Ovary (tissue), 9 donors: Measurements from ENCODE around the gene TMEM198. TPM values are rescaled to one million over a fixed set of nuclear protein-coding genes. Genes with fewer than 3 reads are reported as not detected.

Source experiments
- DNase-seq, 5 donors: peaks; one replicate each; pipeline ENCODE4 v3.0.0-alpha.2; 2019 to 2020
- H3K27ac ChIP-seq, 2 donors: fragments of 200-600 bp; one replicate each; pipeline versions ENCODE4 v1.5.1 to v1.8.0; 2019 to 2022
- H3K27me3 ChIP-seq: fragments of 200-600 bp; one replicate; pipeline ENCODE4 v1.8.0; 2022
- H3K36me3 ChIP-seq: fragments of 200-600 bp; sonication (generic); one replicate; pipeline ENCODE4 v1.5.1; 2019
- H3K4me1 ChIP-seq: one replicate; pipeline ENCODE4 v1.8.1; 2013; ENCODE audit warnings: mild to moderate bottlenecking, moderate library complexity; ENCODE audit not compliant: insufficient read depth
- H3K4me3 ChIP-seq: fragments of 200-600 bp; sonication (generic); one replicate; pipeline ENCODE4 v1.5.1; 2017
- H3K9me3 ChIP-seq, 2 donors: fragments of 200-600 bp in 1 of 2; sonication (generic) in 1 of 2; one replicate each; pipeline versions ENCODE4 v1.5.1 to v1.8.1; 2013 to 2019; ENCODE audit warnings: mild to moderate bottlenecking in 1 of 2, moderate library complexity in 1 of 2
- CTCF ChIP-seq, 3 donors: fragments of 450-650 bp in 2 of 3; fragments of 200-600 bp in 1 of 3; IDR thresholded peaks; one replicate each; pipeline versions ENCODE4 v1.5.1 to v1.8.0; 2016 to 2022; ENCODE audit warnings: antibody characterized with exemption in 3 of 3, mild to moderate bottlenecking in 1 of 3
- EP300 ChIP-seq: sonication (generic); formaldehyde crosslinking; IDR thresholded peaks from one replicate; pipeline ENCODE4 v1.6.1; 2017; ENCODE audit warnings: antibody characterized with exemption
- POLR2A ChIP-seq: fragments of 450-650 bp; IDR thresholded peaks from one replicate; pipeline ENCODE4 v1.6.1; 2017; ENCODE audit warnings: antibody characterized with exemption, mild to moderate bottlenecking, moderate library complexity
- WGBS, 3 donors: extraction: QIAGEN DNeasy Blood & Tissue Kit in 1 of 3; methylation state at CpG; one replicate each; pipeline versions ENCODE4 v1.1.5 to v1.1.7; 2013 to 2017; 5-methylcytosine and 5-hydroxymethylcytosine counted together
- intact Hi-C, 4 donors: fragments of 100-400 bp; cut with DNase I; formaldehyde crosslinking; loops; one replicate each; pipeline versions ENCODE4 v1.11.0 to v1.15.1; 2022 to 2023
- polyA plus RNA-seq, 2 donors: library from polyadenylated mRNA; stranded (reverse); fragments of 200-250 nt in 1 of 2; fragments of 350-450 nt in 1 of 2; fragmentation: Illumina TruSeq in 1 of 2; extraction: RNeasy Lipid Tissue Mini Kit (QIAGEN cat#74804) in 1 of 2; gene quantifications; one replicate each; pipeline ENCODE4 v1.2.3, GENCODE V29; 2013 to 2014
- total RNA-seq, 7 donors: library from RNA; depleted of rRNA in 2 of 7; stranded (reverse); fragments of >200 nt in 2 of 7; fragmentation: NEBNext Ultra II Directional in 3 of 7; extraction: Animal tissue kit (Norgen Biotek cat#: 25700) in 3 of 7; gene quantifications; one replicate each; pipeline versions ENCODE4 v1.1.0 to v1.2.4, GENCODE V29; 2016 to 2023
- donor health status: DM: no; HTN: no; CAD: no; lungs with moderate emphysema.
- donor health status: DM: no; HTN: no; CAD: no.
- donor health status: Bipolar disorder and iron deficiency.
- donor health status: DM: yes; HTN: yes; CAD: no.
- donor health status: DM: no; HTN: no; CAD: no.
- donor health status: DM: yes; HTN: yes; CAD: no.

TMEM198 gene
- total and polyA plus RNA-seq, 9 donors: 0.62 to 22.7 (median 10.4) TPM

DNA sequence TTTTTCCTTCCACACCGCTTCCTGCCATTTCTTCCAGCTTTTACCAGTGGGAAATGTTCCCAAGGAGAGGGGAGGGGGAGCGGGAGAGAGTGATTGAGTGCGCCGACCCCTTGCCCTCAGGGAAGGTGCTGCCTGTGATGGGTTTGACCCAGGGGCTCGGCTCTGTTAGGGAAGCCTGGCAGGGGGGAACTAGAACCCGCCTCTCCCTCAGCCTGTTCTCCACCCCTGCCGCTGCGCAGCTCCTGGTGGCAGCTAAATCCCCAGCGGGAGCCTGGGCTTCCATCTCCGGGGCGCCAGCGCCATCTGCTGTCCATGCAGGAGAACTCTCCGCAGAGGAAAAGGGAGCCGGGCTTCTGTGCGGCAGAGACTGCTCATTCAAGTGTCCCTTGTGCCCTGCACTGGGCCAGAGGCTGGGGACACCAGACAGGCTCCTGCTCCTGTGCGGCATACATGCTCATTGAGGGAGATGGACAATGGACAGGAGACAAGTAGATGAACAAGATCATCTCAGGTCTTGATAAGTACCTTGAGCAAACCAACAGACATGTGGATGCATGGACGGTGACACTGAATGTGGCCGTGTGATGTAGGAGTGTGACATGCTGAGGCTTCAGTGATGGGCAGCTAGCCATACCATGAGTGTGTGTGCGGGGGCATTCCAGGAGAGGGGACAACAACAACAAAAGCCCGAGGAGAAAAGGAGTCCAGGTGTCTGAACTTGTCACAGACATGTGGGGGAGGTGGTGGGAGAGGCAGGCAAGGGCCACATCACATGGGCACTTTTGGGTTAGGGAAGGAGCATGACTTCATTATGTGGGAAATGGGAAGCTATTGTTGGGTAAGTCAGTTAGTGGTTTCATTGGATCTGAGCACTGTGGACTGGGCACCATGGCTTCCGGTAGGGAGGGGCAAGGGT lies 13.5 kb upstream of the TMEM198 start:
- intact Hi-C loops: loop anchor here in 3 of 4 donors (1.0 to 10.0 kb wide), 5 partner anchors 54 to 366 kb away; partner anchors contain the start of gene NHEJ1 (in 1 of the 3)
- Histone ChIP-seq H3K4me3 (peak overlapping the region; percentile 22), H3K4me1 (no peaks in the 10 kb centered on the region), H3K9me3 (no peaks in the 10 kb centered on the region), H3K27me3 (no peaks in the 10 kb centered on the region), H3K36me3 (no peaks in the 10 kb centered on the region), H3K27ac (no peak overlapping the region)
- 7 to 13% (median 10%) methylated on average over 15 to 21 of the region's 21 CpGs for WGBS, 3 donors
- TF ChIP-seq CTCF (IDR thresholded peaks at IDR 0.05) (peak; percentile 89 to 99 (median 99)), EP300 (no peak)
- DNase-seq: peak; percentile 85 to 92 (median 89)

- Histone ChIP-seq H3K4me3 (no peak overlapping the region), H3K36me3 (no peaks in the 10 kb centered on the region), H3K27me3 (no peaks in the 10 kb centered on the region), H3K9me3 (no peaks in the 10 kb centered on the region), H3K27ac (no peak overlapping the region), H3K4me1 (no peaks in the 10 kb centered on the region)
- no peak for TF ChIP-seq CTCF (IDR thresholded peaks at IDR 0.05)
- TF ChIP-seq EP300: no peak
- TF ChIP-seq POLR2A: no peak
- DNase-seq: peak in 1 of 5 donors; percentile 20
- intact Hi-C loops: loop anchor here in 3 of 4 donors (2.0 to 10.0 kb wide), 4 partner anchors 55 to 367 kb away; partner anchors contain the start of gene NHEJ1 (in 1 of the 3)
- WGBS, 3 donors: 72 to 78% (median 72%) methylated on average over 16 to 20 of the region's 20 CpGs
Observed at GRCh38 chr2:219531639-219532377, 12.0 kb upstream of the TMEM198 start.

DNA sequence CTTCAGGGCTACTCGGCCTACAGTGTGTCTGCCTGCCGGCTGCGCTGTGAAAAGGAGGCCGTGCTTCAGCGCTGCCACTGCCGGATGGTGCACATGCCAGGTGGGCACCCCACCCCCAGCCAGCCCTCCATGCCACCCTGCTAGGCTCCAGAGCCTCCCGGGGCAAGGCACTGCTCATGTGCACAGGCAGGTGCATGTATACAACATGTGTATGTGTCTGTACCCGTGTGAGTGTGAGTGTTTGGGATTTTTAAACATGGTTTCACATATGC lies 11.5 kb upstream of the TMEM198 start:
- no peaks in the 10 kb centered on the region for H3K27me3 ChIP-seq
- H3K4me1 ChIP-seq: no peaks in the 10 kb centered on the region
- no peak overlapping the region for H3K4me3 ChIP-seq
- no peaks in the 10 kb centered on the region for H3K36me3 ChIP-seq
- intact Hi-C loops: loop anchor here in 2 of 4 donors (5.0 to 10.0 kb wide), 3 partner anchors 58 to 368 kb away; partner anchors contain the start of gene NHEJ1 (in 1 of the 2)
- no peak overlapping the region for H3K27ac ChIP-seq
- TF ChIP-seq CTCF (IDR thresholded peaks at IDR 0.05): no peak
- TF ChIP-seq EP300: no peak
- TF ChIP-seq POLR2A: no peak
- no peak for DNase-seq
- H3K9me3 ChIP-seq: no peaks in the 10 kb centered on the region
- 70 to 85% (median 77%) methylated on average over 7 to 8 of the region's 8 CpGs for WGBS, 3 donors

DNA sequence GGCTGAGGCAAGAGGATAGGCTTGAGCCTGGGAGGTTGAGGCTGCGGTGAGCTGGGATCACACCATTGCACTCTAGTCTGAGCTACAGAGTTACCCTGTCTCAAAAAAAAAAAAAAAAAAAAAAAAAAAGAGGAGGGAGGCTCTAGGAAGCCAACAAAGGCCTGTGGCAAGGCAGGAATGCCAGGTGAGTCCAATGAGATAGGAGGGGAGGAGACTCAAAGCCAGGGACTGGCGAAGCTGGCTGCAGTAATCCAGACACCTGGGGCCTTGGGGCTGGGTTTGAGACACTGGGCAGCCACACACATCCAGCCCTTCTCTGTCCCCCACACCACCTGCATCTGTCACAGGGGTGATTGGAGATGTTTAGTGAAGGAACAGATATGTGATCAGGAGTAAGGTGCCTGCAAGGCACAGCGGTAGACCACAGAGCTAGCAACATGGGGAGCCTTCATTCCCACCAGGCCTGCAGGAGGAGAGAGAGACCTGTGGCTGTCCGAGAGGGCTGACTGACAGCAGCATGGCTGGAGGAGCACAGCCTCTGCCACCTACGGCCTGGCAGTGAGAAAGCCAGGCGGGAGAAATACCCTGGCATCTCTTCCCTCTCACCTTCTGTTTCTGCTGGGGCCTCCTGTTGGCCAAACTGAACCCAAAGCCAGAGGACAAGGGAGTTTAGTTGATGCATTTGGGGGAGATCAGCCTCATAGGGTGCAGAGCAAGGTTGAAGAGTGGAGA lies 9.7 kb upstream of the TMEM198 start:
- Histone ChIP-seq H3K27me3 (no peaks in the 10 kb centered on the region), H3K36me3 (no peaks in the 10 kb centered on the region), H3K4me1 (peaks cover 2% of the 10 kb centered on the region), H3K27ac (no peak overlapping the region), H3K9me3 (no peaks in the 10 kb centered on the region), H3K4me3 (no peak overlapping the region)
- no peak for TF ChIP-seq POLR2A
- TF ChIP-seq CTCF (IDR thresholded peaks at IDR 0.05): no peak
- no peak for TF ChIP-seq EP300
- 88 to 92% (median 88%) methylated on average over 6 of the region's 6 CpGs for WGBS, 3 donors
- intact Hi-C loops: loop anchor here in 2 of 4 donors (5.0 to 10.0 kb wide), 3 partner anchors 59 to 369 kb away; partner anchors contain the start of gene NHEJ1 (in 1 of the 2)
- no peak for DNase-seq
